Hematopoietic multipotent progenitor cell treated with erythropoietin and hydrocortisone succinate and interleukin-3 and kit ligand, for 6 days (in vitro differentiated cells): ENCODE measurements around the gene ABCB11.

Experiments used
- DNase-seq: peaks from one replicate; pipeline ENCODE4 v3.0.0-alpha.2; 2015

Gene ABCB11

GRCh38 chr2:169041594-169041993 is 10.5 kb upstream of the ABCB11 start:
- DNase-seq = no peak

GRCh38 chr2:169039702-169040101 is 8.6 kb upstream of the ABCB11 start:
- DNase-seq = peak; percentile 49

GRCh38 chr2:169038338-169038757 is 7.2 kb upstream of the ABCB11 start:
- peak; percentile 39 for DNase-seq

- DNase-seq = no peak
Measured at GRCh38 chr2:169036736-169037440, 5.8 kb upstream of the ABCB11 start.

GRCh38 chr2:169035887-169036286 is 4.8 kb upstream of the ABCB11 start:
- no peak for DNase-seq

- no peak for DNase-seq
Measured at GRCh38 chr2:169034984-169035544, 3.9 kb upstream of the ABCB11 start.

GRCh38 chr2:169034256-169034655 is 3.1 kb upstream of the ABCB11 start:
- peak; percentile 70 for DNase-seq

- DNase-seq = no peak
Measured at GRCh38 chr2:169029341-169029740, 1.8 kb downstream of the ABCB11 start.

GRCh38 chr2:169027234-169027633 is 3.9 kb downstream of the ABCB11 start:
- peak; percentile 60 for DNase-seq

GRCh38 chr2:169026056-169026455 is 5.1 kb downstream of the ABCB11 start:
- no peak for DNase-seq

GRCh38 chr2:169023161-169023560 is 8.0 kb downstream of the ABCB11 start:
- DNase-seq = no peak

- DNase-seq = no peak
Measured at GRCh38 chr2:169018390-169018789, 12.7 kb downstream of the ABCB11 start.

- no peak for DNase-seq
Measured at GRCh38 chr2:169015943-169016342, 15.2 kb downstream of the ABCB11 start.

GRCh38 chr2:169014780-169015179 is 16.3 kb downstream of the ABCB11 start:
- no peak for DNase-seq

- no peak for DNase-seq
Measured at GRCh38 chr2:169013628-169014026, 17.5 kb downstream of the ABCB11 start.

GRCh38 chr2:169012812-169013627 is 18.1 kb downstream of the ABCB11 start:
- no peak for DNase-seq

GRCh38 chr2:169012191-169012792 is 18.8 kb downstream of the ABCB11 start:
- DNase-seq = peak; percentile 96

- no peak for DNase-seq
Measured at GRCh38 chr2:169011698-169012097, 19.4 kb downstream of the ABCB11 start.

GRCh38 chr2:169010633-169011460 is 20.3 kb downstream of the ABCB11 start:
- DNase-seq = no peak

GRCh38 chr2:169009865-169010579 is 21.1 kb downstream of the ABCB11 start:
- peak; percentile 21 for DNase-seq

- no peak for DNase-seq
Measured at GRCh38 chr2:169007941-169008340, 23.2 kb downstream of the ABCB11 start.

- no peak for DNase-seq
Measured at GRCh38 chr2:169007356-169007755, 23.8 kb downstream of the ABCB11 start.
